GM12878 (cell line): ENCODE measurements around the gene PEAR1.

Source experiments
- HCFC1 ChIP-seq: fragments of 150-350 bp; IDR thresholded peaks from 2 replicates; pipeline ENCODE4 v1.6.1; 2014; ENCODE audit warnings: low read length
- TAF1 ChIP-seq: IDR thresholded peaks from 2 replicates; pipeline ENCODE4 v1.6.1; 2011; ENCODE audit warnings: mild to moderate bottlenecking, low read depth, low read length, borderline replicate concordance

GRCh38 chr1:156873659-156874058, 19.9 kb upstream of the PEAR1 start:
- TF ChIP-seq TAF1 (no peak), HCFC1 (no peak)
